Neural cell (in vitro differentiated cells): Measurements from ENCODE around the gene CCDC107. TPM values are rescaled to one million over a fixed set of nuclear protein-coding genes. Genes with fewer than 3 reads are reported as not detected.

ENCODE experiments used
- H2AFZ ChIP-seq: fragments of 200-600, 300-800 bp; sonication (generic), shearing (Covaris generic); 2 replicates; pipeline ENCODE4 v1.6.0; 2014; ENCODE audit warnings: low read depth, mild to moderate bottlenecking, antibody characterized with exemption, low read length, moderate library complexity
- H3F3A ChIP-seq: fragments of 200-600 bp; shearing (Covaris generic); 2 replicates; pipeline ENCODE4 v1.6.1; 2016; ENCODE audit warnings: mild to moderate bottlenecking, moderate library complexity, mixed read lengths, antibody characterized with exemption, low read length; ENCODE audit not compliant: insufficient read depth, poor library complexity, severe bottlenecking
- H3K27ac ChIP-seq: fragments of 200-600, 300-800 bp; sonication (generic), shearing (Covaris generic); 2 replicates; pipeline ENCODE4 v1.5.1; 2014; ENCODE audit warnings: mild to moderate bottlenecking, low read length, moderate library complexity
- H3K27me3 ChIP-seq: fragments of 300-800, 200-600 bp; sonication (generic), shearing (Covaris generic); 2 replicates; pipeline ENCODE4 v1.6.0; 2014; ENCODE audit warnings: mild to moderate bottlenecking, low read depth, low read length, moderate library complexity; ENCODE audit not compliant: insufficient read depth
- H3K36me3 ChIP-seq: fragments of 300-800, 200-600 bp; sonication (generic), shearing (Covaris generic); 2 replicates; pipeline ENCODE4 v1.5.1; 2014; ENCODE audit warnings: mild to moderate bottlenecking, antibody characterized with exemption, low read length, moderate library complexity; ENCODE audit not compliant: insufficient read depth
- H3K4me2 ChIP-seq: fragments of 300-800, 200-600 bp; sonication (generic), shearing (Covaris generic); 2 replicates; pipeline ENCODE4 v1.6.0; 2014; ENCODE audit warnings: mild to moderate bottlenecking, low read length
- H3K4me3 ChIP-seq: fragments of 300-800, 200-600 bp; sonication (generic), shearing (Covaris generic); 2 replicates; pipeline ENCODE4 v1.5.1; 2014; ENCODE audit warnings: mild to moderate bottlenecking, low read length, moderate library complexity
- H3K79me2 ChIP-seq: fragments of 200-600 bp; shearing (Covaris generic); replicated peaks from 2 replicates; pipeline ENCODE4 v1.6.0; 2014; ENCODE audit warnings: mild to moderate bottlenecking, low read length, moderate library complexity; ENCODE audit not compliant: insufficient read depth
- H3K9ac ChIP-seq: fragments of 300-800, 200-600 bp; sonication (generic), shearing (Covaris generic); 2 replicates; pipeline ENCODE4 v1.6.1; 2016; ENCODE audit warnings: mild to moderate bottlenecking, low read length, mixed read lengths
- H3K9me2 ChIP-seq: fragments of 200-600 bp; shearing (Covaris generic); 2 replicates; pipeline ENCODE4 v1.6.1; 2016; ENCODE audit warnings: mild to moderate bottlenecking, low read length, mixed read lengths; ENCODE audit not compliant: insufficient read depth
- H3K9me3 ChIP-seq: fragments of 200-600, 300-800 bp; sonication (generic), shearing (Covaris generic); 2 replicates; pipeline ENCODE4 v1.6.1; 2016; ENCODE audit warnings: mild to moderate bottlenecking, mixed run types, low read length, moderate library complexity, mixed read lengths
- H4K20me1 ChIP-seq: fragments of 200-600 bp; shearing (Covaris generic); 2 replicates; pipeline ENCODE4 v1.6.1; 2016; ENCODE audit warnings: mild to moderate bottlenecking, mixed run types; ENCODE audit not compliant: insufficient read depth
- CTCF ChIP-seq: fragments of 450-650 bp; IDR thresholded peaks from 2 replicates; pipeline ENCODE4 v1.5.1; 2014; ENCODE audit warnings: antibody characterized with exemption, mild to moderate bottlenecking, moderate library complexity; ENCODE audit not compliant: poor library complexity, severe bottlenecking
- EP300 ChIP-seq: fragments of 450-650 bp; conservative IDR thresholded peaks from 2 replicates; pipeline ENCODE4 v1.6.1; 2014; ENCODE audit warnings: antibody characterized with exemption, mild to moderate bottlenecking, moderate library complexity; ENCODE audit not compliant: poor library complexity, severe bottlenecking
- EZH2 ChIP-seq: fragments of 200-600, 300-800 bp; shearing (Covaris generic), sonication (generic); IDR thresholded peaks from 2 replicates; pipeline ENCODE4 v1.6.1; 2014; ENCODE audit warnings: antibody characterized with exemption, low read length, borderline replicate concordance, mild to moderate bottlenecking; ENCODE audit not compliant: insufficient read depth, poor library complexity, severe bottlenecking
- MXI1 ChIP-seq: fragments of 450-650 bp; conservative IDR thresholded peaks from 2 replicates; pipeline ENCODE4 v1.6.1; 2014; ENCODE audit warnings: antibody characterized with exemption, mild to moderate bottlenecking; ENCODE audit not compliant: poor library complexity, severe bottlenecking
- POLR2AphosphoS5 ChIP-seq: IDR thresholded peaks from 2 replicates; pipeline ENCODE4 v1.6.1; 2012
- RAD21 ChIP-seq: fragments of 450-650 bp; conservative IDR thresholded peaks from 2 replicates; pipeline ENCODE4 v1.6.1; 2014; ENCODE audit warnings: antibody characterized with exemption, mild to moderate bottlenecking, moderate library complexity
- SMC3 ChIP-seq: fragments of 450-650 bp; conservative IDR thresholded peaks from 2 replicates; pipeline ENCODE4 v1.6.1; 2014; ENCODE audit warnings: antibody characterized with exemption, mild to moderate bottlenecking, moderate library complexity; ENCODE audit not compliant: poor library complexity
- TAF1 ChIP-seq: IDR thresholded peaks from 2 replicates; pipeline ENCODE4 v1.6.1; 2012; ENCODE audit warnings: low read depth
- polyA plus RNA-seq: library from polyadenylated mRNA; depleted of rRNA; stranded (reverse); fragments of >200 nt; gene quantifications from 2 replicates; pipeline ENCODE4 v1.2.3, GENCODE V29; 2014
- TF ChIP-seq, protein P1 (sequence below): IDR thresholded peaks from 2 replicates; pipeline ENCODE4 v1.6.1; 2012; ENCODE audit warnings: borderline replicate concordance

The CCDC107 gene
- polyA plus RNA-seq, 1 donor from 2014 or later: 41.4 TPM

- H3K4me2 ChIP-seq: no peak overlapping the region
These were observed 8.5 kb downstream of the CCDC107 start for GRCh38 chr9:35666549-35666948.

GRCh38 chr9:35667939-35668338 lies 9.8 kb downstream of the CCDC107 start:
- no peaks in the 10 kb centered on the region for H3K36me3 ChIP-seq
- no peak overlapping the region for H2AFZ ChIP-seq
- no peak overlapping the region for H3K27ac ChIP-seq
- H3K27me3 ChIP-seq: no peaks in the 10 kb centered on the region
- H4K20me1 ChIP-seq: no peaks in the 10 kb centered on the region
- H3K9me3 ChIP-seq: no peaks in the 10 kb centered on the region
- H3F3A ChIP-seq: no peaks in the 10 kb centered on the region
- no peak overlapping the region for H3K4me3 ChIP-seq
- no peaks in the 10 kb centered on the region for H3K9me2 ChIP-seq
- H3K9ac ChIP-seq: no peak overlapping the region
- H3K79me2 ChIP-seq: no peaks in the 10 kb centered on the region
- TF ChIP-seq RAD21 (no peak), POLR2AphosphoS5 (no peak), MXI1 (no peak), TAF1 (no peak), EP300 (no peak), EZH2 (no peak), CTCF (no peak), SMC3 (no peak)
- TF ChIP-seq, protein P1, sequence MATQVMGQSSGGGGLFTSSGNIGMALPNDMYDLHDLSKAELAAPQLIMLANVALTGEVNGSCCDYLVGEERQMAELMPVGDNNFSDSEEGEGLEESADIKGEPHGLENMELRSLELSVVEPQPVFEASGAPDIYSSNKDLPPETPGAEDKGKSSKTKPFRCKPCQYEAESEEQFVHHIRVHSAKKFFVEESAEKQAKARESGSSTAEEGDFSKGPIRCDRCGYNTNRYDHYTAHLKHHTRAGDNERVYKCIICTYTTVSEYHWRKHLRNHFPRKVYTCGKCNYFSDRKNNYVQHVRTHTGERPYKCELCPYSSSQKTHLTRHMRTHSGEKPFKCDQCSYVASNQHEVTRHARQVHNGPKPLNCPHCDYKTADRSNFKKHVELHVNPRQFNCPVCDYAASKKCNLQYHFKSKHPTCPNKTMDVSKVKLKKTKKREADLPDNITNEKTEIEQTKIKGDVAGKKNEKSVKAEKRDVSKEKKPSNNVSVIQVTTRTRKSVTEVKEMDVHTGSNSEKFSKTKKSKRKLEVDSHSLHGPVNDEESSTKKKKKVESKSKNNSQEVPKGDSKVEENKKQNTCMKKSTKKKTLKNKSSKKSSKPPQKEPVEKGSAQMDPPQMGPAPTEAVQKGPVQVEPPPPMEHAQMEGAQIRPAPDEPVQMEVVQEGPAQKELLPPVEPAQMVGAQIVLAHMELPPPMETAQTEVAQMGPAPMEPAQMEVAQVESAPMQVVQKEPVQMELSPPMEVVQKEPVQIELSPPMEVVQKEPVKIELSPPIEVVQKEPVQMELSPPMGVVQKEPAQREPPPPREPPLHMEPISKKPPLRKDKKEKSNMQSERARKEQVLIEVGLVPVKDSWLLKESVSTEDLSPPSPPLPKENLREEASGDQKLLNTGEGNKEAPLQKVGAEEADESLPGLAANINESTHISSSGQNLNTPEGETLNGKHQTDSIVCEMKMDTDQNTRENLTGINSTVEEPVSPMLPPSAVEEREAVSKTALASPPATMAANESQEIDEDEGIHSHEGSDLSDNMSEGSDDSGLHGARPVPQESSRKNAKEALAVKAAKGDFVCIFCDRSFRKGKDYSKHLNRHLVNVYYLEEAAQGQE: no peak
- no peak overlapping the region for H3K4me2 ChIP-seq

More at GRCh38 chr9:35666549-35666948, 8.5 kb downstream of the CCDC107 start:
- Histone ChIP-seq H3K36me3 (no peaks in the 10 kb centered on the region), H3K4me3 (no peak overlapping the region), H3K79me2 (no peaks in the 10 kb centered on the region), H4K20me1 (no peaks in the 10 kb centered on the region), H3K9me2 (no peaks in the 10 kb centered on the region), H3F3A (no peaks in the 10 kb centered on the region), H3K27ac (no peak overlapping the region), H2AFZ (no peak overlapping the region), H3K9ac (no peak overlapping the region), H3K9me3 (no peaks in the 10 kb centered on the region), H3K27me3 (no peaks in the 10 kb centered on the region)
- TF ChIP-seq POLR2AphosphoS5: no peak
- no peak for TF ChIP-seq SMC3
